ENCODE measurements around the gene ZNHIT2.
A peak's percentile ranks its signal among the peaks of the same experiment; 100 is the strongest.
"Not testable (repeated sequence)": the region's sequence is repeated elsewhere in the genome, so short reads cannot be mapped to it uniquely, and the experiment has no call there.

The ZNHIT2 gene

DNA sequence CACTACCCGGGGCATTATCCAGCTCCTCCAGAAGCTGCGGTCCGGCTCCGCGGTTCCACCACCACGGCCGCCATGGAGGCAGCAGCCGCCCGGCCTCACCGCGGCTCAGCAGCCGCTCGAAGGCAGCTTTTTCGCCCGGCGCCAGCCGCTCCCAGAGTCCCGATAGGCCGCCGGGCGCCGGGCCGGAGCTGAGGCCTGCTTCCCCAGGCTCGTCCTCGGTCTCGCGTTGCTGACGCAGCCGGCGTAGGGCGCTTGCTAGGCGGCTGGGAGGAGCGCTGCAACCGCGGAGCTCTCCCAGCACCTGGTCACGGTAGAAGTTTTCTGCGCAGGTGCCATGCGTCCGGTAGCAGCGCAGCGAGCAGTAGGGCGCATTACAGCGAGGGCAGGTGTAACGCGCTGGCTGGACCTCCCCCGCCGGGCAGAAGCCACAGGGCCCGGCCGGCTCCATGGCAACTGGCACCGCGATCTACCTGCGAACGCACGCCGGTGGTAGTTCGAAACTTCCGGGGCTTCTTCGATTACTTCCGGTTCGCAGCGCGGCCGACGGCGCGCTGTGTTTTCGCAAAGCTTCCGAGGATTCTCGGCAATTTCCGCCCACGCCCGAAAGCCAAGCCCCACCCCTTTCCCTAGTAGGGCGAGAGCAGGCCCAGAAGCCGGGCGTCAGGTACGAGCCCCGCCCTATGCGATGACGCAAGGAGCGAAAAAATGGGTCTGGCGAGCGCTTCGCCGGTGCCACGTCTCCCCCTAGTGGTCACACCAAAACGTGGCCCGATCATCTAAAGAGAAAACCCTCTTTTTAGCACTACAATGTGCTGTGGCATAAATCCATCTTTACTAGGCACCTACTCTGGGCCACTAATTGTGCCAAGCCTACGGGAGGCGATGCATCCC is at the start of gene ZNHIT2:
ZNHIT2 (minus strand) TSS at position 496 of the 891 bp plus-strand sequence; CDS start at position 448, 48 bp downstream.
- peak; percentile 100 for DNase-seq (ENCODE audit: low read depth in 2 of 2)

DNA sequence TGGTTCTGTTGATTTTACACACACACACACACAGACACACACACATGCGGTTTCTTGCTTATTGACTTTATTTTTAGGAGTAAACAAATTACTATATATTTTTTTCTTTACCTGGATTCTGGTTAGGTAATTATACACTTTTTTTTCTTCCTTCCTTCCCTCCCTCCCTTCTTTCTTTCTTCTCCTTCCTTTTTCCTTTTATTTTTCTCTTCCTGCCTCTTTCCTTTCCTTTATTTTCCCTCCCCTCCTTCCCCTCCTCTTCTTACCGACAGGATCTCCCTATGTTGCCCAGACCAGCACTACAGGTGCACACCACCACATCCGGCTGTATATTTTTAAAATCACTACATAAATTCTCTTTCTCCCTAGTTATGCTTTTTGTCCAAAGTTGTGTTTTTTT is 49.4 kb upstream of the ZNHIT2 start:
- no peak for DNase-seq (ENCODE audit: low read depth in 2 of 2)

DNA sequence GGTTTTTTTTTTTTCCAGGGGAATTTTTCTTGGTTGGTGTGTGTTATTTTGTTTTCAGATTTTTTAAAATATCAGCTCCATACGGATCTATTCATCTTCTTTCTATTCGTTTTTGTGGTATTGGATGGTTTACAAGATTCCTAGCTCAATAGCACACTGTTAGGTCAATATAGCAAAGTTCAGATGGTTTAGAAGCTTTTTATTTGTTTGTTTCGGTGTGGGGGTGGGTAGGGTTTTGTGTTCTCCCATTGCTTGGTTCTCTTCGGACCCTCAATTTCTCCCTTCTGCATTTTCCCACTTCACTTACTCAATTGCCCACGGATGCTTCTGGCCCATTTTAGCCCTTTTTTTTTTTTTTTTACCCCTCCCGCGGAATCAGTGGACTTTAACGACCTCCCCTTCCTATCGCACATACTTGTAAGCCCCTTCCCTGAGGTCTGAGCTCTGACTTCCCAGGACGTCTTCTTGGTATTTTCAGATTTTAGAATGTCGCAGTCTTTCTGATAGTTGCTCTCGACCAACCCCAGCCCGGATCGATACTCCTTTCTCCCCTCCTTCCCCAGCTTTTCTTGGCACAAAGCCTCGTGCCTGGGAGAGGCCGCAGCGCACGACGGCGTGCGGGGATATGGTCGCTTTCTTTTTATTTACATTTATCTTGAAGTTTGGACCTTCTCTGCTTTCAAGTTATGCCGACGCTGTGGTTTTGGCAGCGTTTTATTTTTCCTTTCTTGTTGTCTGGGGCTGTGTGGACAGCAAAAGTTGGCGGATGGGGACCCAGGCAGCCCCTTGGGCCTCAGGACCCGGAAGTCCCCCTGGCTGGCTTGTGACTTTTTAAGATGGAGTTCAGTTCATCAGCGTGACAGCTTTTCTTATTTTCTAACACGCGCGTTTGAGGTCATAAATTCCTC is 48.2 kb upstream of the ZNHIT2 start:
- no peak for DNase-seq (ENCODE audit: low read depth in 2 of 2)

DNA sequence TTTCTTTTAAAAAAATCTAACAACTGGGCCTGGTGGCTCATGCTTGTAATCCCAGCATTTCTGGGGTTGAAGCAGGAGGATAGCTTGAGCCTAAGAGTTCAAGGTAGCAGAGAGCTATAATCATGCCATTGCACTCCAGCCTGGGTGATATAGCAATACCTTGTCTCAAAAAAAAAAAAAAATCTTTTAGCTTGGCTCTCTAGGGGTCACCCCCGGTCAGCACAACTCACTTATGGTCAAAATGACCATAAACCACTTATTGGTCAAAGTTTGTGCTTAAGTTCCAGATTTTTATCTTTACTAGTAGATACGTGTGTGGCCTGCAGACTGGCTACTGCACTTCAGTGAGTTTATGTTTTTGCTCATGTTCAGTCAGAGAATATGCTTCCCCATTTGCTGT is 46.2 kb upstream of the ZNHIT2 start:
- no peak for DNase-seq (ENCODE audit: low read depth in 2 of 2)

- no peak for DNase-seq (ENCODE audit: low read depth in 2 of 2)
These were observed 43.1 kb upstream of the ZNHIT2 start for GRCh38 chr11:65160643-65161042.

GRCh38 chr11:65159012-65159411 is 41.5 kb upstream of the ZNHIT2 start:
- no peak for DNase-seq (ENCODE audit: low read depth in 2 of 2)

DNA sequence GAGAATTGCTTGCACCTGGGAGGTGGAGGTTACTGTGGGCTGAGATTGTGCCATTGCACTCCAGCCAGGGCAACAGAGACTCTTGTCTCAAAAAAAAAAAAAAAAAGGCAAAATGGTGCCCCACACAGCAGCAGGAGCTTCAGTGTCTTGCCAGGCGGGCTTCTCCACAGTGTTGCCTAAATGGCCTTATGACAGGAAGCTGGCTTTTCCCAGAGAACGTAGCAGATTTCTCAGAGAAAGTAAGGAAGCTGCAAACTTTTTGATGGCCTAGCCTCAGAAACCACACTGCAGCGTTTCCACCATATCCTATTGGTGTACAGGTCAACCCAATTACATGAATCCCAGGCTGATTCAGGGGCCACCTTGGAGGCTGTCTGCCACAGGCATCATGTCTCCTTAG is 39.8 kb upstream of the ZNHIT2 start:
- no peak for DNase-seq (ENCODE audit: low read depth in 2 of 2)

- DNase-seq (ENCODE audit: low read depth in 2 of 2) = no peak
These were observed 39.4 kb upstream of the ZNHIT2 start for GRCh38 chr11:65156926-65157325.

DNA sequence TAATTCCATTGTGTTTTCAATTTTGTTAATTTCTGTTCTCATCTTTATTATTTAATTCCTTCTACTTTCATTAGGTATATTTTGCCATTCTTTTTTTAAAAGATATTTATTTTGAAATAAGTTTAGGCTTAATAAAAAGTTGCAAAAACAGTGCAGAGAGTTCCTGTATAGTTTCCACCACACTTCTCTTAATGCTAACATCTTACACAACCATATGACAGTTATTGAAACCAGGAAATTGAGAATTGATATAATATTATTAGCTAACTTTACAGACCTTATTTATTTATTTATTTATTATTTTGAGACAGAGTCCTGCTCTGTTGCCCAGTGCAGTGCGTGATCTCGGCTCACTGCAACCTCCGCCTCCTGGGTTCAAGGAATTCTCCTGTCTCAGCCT is 38.8 kb upstream of the ZNHIT2 start:
- no peak for DNase-seq (ENCODE audit: low read depth in 2 of 2)

- no peak for DNase-seq (ENCODE audit: low read depth in 2 of 2)
These were observed 34.6 kb upstream of the ZNHIT2 start for GRCh38 chr11:65152122-65152521.

GRCh38 chr11:65151331-65151899 is 33.9 kb upstream of the ZNHIT2 start:
- no peak for DNase-seq (ENCODE audit: low read depth in 2 of 2)

GRCh38 chr11:65150509-65151299 is 33.2 kb upstream of the ZNHIT2 start:
- no peak for DNase-seq (ENCODE audit: low read depth in 2 of 2)

DNA sequence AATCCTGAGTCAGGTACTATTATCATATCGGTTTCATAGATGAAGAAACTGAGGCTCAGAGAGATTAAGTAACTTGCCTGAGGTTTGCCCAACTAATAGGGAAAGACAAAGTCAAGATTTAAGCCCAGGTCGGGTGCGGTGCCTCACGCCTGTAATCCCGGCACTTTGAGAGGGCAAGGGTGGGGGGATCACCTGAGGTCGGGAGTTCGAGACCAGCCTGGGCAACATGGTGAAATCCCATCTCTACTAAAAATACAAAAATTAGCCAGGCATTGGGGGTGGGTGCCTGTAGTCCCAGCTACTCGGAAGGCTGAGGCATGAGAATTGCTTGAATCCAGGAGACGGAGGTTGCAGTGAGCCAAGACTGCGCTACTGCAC is 32.6 kb upstream of the ZNHIT2 start:
- DNase-seq (ENCODE audit: low read depth in 2 of 2) = not testable (repeated sequence)

DNA sequence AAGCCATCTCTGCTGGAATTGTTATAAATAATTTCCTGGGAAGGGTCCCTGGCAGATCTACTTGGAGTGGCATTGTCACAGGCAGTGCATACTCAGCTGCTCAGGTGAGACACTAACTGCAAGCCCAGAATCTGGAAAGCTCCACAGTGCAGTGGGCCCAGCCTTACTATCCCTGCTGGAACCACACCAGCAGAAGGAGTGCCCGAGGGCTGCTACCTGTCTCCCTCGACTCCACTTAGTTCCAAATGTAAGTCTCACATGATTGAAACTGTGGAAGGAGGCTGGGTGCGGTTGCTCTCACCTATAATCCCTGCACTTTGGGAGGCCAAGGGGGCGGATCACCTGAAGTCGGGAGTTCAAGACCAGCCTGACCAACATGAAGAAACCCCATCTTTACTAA is 31.2 kb upstream of the ZNHIT2 start:
- DNase-seq (ENCODE audit: low read depth in 2 of 2) = no peak

DNA sequence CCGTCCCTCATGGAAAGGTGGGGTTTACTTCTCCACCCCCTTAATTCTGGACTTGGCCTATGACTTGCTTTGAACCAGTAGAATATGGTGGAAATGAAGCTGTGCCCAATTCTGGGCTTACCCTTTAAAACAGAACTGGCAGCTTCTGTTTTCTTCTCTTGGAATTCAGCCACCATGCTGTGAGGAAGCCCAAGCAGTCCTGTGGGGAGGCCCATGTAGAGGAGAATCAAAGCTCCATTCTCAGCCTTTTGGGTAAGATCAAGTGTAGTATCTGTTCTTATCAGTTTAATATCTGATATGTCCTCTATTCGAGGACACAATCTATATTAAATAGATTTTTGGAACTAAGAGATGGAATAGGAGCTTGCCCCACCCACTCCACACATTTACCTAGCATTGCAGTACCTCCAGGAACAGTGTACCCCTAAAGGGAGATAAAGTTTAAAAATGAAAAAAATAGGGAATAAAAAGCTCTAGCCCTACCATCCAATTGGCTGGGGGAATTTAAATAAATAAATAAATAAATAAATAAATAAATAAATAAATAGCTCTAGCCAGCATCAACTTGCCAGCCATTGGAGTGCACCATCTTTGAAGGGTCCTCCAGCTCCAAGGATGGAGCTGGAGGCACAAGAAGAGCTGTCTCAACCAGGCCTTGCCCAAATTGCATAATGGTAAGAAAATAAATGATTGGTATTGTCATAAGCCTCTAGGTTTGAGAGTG is 30.0 kb upstream of the ZNHIT2 start:
- DNase-seq (ENCODE audit: low read depth in 2 of 2) = no peak

GRCh38 chr11:65141896-65142494 is 24.5 kb upstream of the ZNHIT2 start:
- no peak for DNase-seq (ENCODE audit: low read depth in 2 of 2)

- no peak for DNase-seq (ENCODE audit: low read depth in 2 of 2)
These were observed 19.1 kb upstream of the ZNHIT2 start for GRCh38 chr11:65136515-65137096.

DNA sequence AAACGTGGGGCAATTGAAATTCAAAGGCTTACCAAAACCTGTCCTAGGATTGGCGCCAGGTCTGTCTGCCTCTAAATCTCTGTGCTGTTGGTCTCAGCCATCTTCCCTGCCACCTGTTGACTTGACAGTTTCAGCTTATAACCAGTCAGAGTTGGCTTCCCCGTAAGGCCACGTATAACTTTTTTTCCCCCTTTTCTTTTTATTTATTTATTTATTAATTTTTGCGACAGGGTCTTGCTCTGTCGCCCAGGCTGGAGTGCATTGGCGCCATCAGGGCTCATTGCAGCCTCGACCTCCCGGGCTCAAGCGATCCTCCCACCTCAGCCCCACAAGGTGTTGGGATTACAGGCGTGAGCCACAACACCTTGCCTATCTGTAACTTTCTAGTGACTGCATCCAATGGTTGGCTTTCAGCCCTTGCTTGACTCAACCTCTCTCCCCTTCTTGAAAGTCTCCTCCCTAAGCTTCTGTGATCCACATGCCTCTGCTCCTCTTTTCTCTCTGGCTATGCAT is 18.2 kb upstream of the ZNHIT2 start:
- DNase-seq (ENCODE audit: low read depth in 2 of 2) = no peak

GRCh38 chr11:65134952-65135632 is 17.6 kb upstream of the ZNHIT2 start:
- DNase-seq (ENCODE audit: low read depth in 2 of 2) = peak; percentile 62 to 73
